Nephron (organoid): Measurements from ENCODE around the gene FIBP.
A peak's percentile ranks its signal among the peaks of the same experiment; 100 is the strongest.

ENCODE experiments used
- H3K27ac Mint-ChIP-seq, 3 experiments: 2 replicates each; pipeline ENCODE4 v1.8.0; 2020; ENCODE audit warnings: mixed read lengths in 3 of 3, mild to moderate bottlenecking in 2 of 3, moderate library complexity in 1 of 3
- H3K27me3 Mint-ChIP-seq: 2 replicates; pipeline ENCODE4 v1.8.0; 2021; ENCODE audit warnings: low read depth, mild to moderate bottlenecking, moderate library complexity, mixed read lengths
- H3K36me3 Mint-ChIP-seq: 2 replicates; pipeline ENCODE4 v1.8.0; 2020; ENCODE audit warnings: low read depth, mixed read lengths
- H3K4me1 Mint-ChIP-seq: 2 replicates; pipeline ENCODE4 v1.8.0; 2020; ENCODE audit warnings: mixed read lengths
- H3K4me3 Mint-ChIP-seq, 3 experiments: 2 replicates each; pipeline ENCODE4 v1.8.0; 2020; ENCODE audit warnings: mild to moderate bottlenecking in 3 of 3, mixed read lengths in 3 of 3, moderate library complexity in 2 of 3
- H3K9me3 Mint-ChIP-seq: 2 replicates; pipeline ENCODE4 v1.8.0; 2020; ENCODE audit warnings: mixed read lengths
- CTCF ChIP-seq, 3 experiments: fragments of 200-600 bp; sonication (generic); IDR thresholded peaks; one replicate each; pipeline ENCODE4 v1.5.0; 2021; ENCODE audit warnings: antibody characterized with exemption in 3 of 3; ENCODE audit not compliant: unreplicated experiment in 3 of 3

Gene FIBP

GRCh38 chr11:65852508-65853245, 35.6 kb downstream of the FIBP start:
- Mint-ChIP-seq H3K27ac (no peak overlapping the region), H3K36me3 (peaks cover 48% of the 10 kb centered on the region), H3K9me3 (no peaks in the 10 kb centered on the region), H3K4me3 (no peak overlapping the region), H3K4me1 (peaks cover 12% of the 10 kb centered on the region), H3K27me3 (no peaks in the 10 kb centered on the region)
- TF ChIP-seq CTCF (IDR thresholded peaks at IDR 0.05; ENCODE audit: unreplicated experiment in 3 of 3): no peak

- peaks cover 12% of the 10 kb centered on the region for H3K4me1 Mint-ChIP-seq
- peak overlapping the region in 1 of 3 experiments; percentile 47 for H3K4me3 Mint-ChIP-seq
- no peak overlapping the region for H3K27ac Mint-ChIP-seq
- H3K36me3 Mint-ChIP-seq: peaks cover 48% of the 10 kb centered on the region
- no peak for TF ChIP-seq CTCF (IDR thresholded peaks at IDR 0.05; ENCODE audit: unreplicated experiment in 3 of 3)
- H3K27me3 Mint-ChIP-seq: no peaks in the 10 kb centered on the region
- no peaks in the 10 kb centered on the region for H3K9me3 Mint-ChIP-seq
Observed at GRCh38 chr11:65851811-65852507, 36.3 kb downstream of the FIBP start.

GRCh38 chr11:65851083-65851579, 37.1 kb downstream of the FIBP start:
- Mint-ChIP-seq H3K27me3 (no peaks in the 10 kb centered on the region), H3K4me1 (peaks cover 5% of the 10 kb centered on the region), H3K9me3 (no peaks in the 10 kb centered on the region), H3K36me3 (peaks cover 41% of the 10 kb centered on the region), H3K27ac (no peak overlapping the region), H3K4me3 (no peak overlapping the region)
- peak; percentile 20 to 36 (median 28) for TF ChIP-seq CTCF (IDR thresholded peaks at IDR 0.05; ENCODE audit: unreplicated experiment in 3 of 3)

GRCh38 chr11:65850217-65851082, 37.8 kb downstream of the FIBP start:
- H3K27me3 Mint-ChIP-seq: no peaks in the 10 kb centered on the region
- no peak overlapping the region for H3K4me3 Mint-ChIP-seq
- H3K27ac Mint-ChIP-seq: no peak overlapping the region
- peaks cover 34% of the 10 kb centered on the region for H3K36me3 Mint-ChIP-seq
- TF ChIP-seq CTCF (IDR thresholded peaks at IDR 0.05; ENCODE audit: unreplicated experiment in 3 of 3): no peak
- no peaks in the 10 kb centered on the region for H3K9me3 Mint-ChIP-seq
- H3K4me1 Mint-ChIP-seq: no peaks in the 10 kb centered on the region

GRCh38 chr11:65849771-65850216, 38.5 kb downstream of the FIBP start:
- Mint-ChIP-seq H3K9me3 (no peaks in the 10 kb centered on the region), H3K4me3 (no peak overlapping the region), H3K36me3 (peaks cover 27% of the 10 kb centered on the region), H3K4me1 (no peaks in the 10 kb centered on the region), H3K27ac (no peak overlapping the region), H3K27me3 (no peaks in the 10 kb centered on the region)
- no peak for TF ChIP-seq CTCF (IDR thresholded peaks at IDR 0.05; ENCODE audit: unreplicated experiment in 3 of 3)
